ENCODE results near the gene SLC6A3. TPM values are rescaled to one million over a fixed set of nuclear protein-coding genes. Genes with fewer than 3 reads are reported as not detected.

SLC6A3 gene
- total RNA-seq, 2 donors from 2014 or later: 0.18 TPM; not detected in 1

DNA sequence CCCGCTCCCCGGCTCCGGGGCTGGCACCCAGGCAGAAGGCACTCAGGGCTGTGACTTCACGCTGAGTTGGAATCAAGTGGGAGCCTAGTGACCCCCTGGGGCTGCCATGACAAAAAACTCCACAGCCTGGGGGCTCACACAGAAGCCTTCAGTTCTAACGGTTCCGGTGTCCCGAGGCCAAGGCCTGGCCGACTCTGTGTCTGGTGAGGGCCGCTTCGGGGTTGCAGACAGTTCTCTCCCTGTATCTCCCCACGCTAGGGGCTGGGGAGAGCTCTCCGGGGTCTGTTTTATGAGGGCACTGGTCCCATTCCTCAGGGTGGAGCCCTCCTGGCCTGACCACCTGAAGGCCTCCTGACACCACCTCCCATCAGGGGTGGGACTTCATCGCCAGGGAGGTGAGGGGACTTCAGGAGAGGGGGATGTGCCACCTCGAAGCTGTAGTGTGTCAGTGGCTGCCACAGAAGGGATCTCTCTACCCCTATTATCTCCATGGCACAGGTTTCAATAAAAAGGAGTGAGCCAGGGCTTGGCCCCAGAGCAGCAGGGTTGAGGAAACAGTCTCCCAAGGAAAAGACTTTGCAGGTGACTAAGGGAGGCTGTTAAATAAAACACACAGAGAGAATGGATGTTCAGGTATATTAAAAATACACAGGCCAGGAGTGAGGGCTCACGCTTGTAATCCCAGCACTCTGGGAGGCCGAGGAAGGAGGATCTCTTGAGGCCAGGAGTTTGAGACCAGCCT lies 1.5 kb upstream of the SLC6A3 start:
- DNase-seq: peak; percentile 38
- 49 to 57% methylated on average over 9 to 16 of the region's 16 CpGs for WGBS, 2 experiments (ENCODE audit: insufficient coverage in 1 of 2, insufficient read length in 1 of 2)
- H3K4me3 Mint-ChIP-seq: peak overlapping the region; percentile 30
- H3K4me1 Mint-ChIP-seq: peaks cover 2% of the 10 kb centered on the region
- no peak overlapping the region for H3K27ac Mint-ChIP-seq
- peaks cover 90% of the 10 kb centered on the region for H3K27me3 Mint-ChIP-seq (ENCODE audit: insufficient read depth)
- peaks cover 98% of the 10 kb centered on the region for H3K27me3 ChIP-seq (ENCODE audit: control insufficient read depth, insufficient read depth, low read length, poor library complexity, severe bottlenecking)
- no peaks in the 10 kb centered on the region for H3K9me3 Mint-ChIP-seq
- TF ChIP-seq, protein P1, sequence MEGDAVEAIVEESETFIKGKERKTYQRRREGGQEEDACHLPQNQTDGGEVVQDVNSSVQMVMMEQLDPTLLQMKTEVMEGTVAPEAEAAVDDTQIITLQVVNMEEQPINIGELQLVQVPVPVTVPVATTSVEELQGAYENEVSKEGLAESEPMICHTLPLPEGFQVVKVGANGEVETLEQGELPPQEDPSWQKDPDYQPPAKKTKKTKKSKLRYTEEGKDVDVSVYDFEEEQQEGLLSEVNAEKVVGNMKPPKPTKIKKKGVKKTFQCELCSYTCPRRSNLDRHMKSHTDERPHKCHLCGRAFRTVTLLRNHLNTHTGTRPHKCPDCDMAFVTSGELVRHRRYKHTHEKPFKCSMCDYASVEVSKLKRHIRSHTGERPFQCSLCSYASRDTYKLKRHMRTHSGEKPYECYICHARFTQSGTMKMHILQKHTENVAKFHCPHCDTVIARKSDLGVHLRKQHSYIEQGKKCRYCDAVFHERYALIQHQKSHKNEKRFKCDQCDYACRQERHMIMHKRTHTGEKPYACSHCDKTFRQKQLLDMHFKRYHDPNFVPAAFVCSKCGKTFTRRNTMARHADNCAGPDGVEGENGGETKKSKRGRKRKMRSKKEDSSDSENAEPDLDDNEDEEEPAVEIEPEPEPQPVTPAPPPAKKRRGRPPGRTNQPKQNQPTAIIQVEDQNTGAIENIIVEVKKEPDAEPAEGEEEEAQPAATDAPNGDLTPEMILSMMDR (conservative IDR thresholded peaks at IDR 0.05): no peak
- H3K36me3 ChIP-seq (ENCODE audit: control insufficient read depth, insufficient read depth, low read length): no peaks in the 10 kb centered on the region
- H3K4me1 ChIP-seq (ENCODE audit: control insufficient read depth, insufficient read depth, low read length): no peaks in the 10 kb centered on the region
- H3K4me3 ChIP-seq (ENCODE audit: low read length): no peak overlapping the region
- no peak overlapping the region for H3K9ac ChIP-seq (ENCODE audit: extremely low read depth, low read length, poor library complexity, severe bottlenecking)
- H3K9me3 ChIP-seq (ENCODE audit: control insufficient read depth, low read length): no peaks in the 10 kb centered on the region
- no peak overlapping the region for H3K27ac ChIP-seq (ENCODE audit: low read depth, low read length)
- no peaks in the 10 kb centered on the region for H3K36me3 Mint-ChIP-seq (ENCODE audit: low read depth)

DNA sequence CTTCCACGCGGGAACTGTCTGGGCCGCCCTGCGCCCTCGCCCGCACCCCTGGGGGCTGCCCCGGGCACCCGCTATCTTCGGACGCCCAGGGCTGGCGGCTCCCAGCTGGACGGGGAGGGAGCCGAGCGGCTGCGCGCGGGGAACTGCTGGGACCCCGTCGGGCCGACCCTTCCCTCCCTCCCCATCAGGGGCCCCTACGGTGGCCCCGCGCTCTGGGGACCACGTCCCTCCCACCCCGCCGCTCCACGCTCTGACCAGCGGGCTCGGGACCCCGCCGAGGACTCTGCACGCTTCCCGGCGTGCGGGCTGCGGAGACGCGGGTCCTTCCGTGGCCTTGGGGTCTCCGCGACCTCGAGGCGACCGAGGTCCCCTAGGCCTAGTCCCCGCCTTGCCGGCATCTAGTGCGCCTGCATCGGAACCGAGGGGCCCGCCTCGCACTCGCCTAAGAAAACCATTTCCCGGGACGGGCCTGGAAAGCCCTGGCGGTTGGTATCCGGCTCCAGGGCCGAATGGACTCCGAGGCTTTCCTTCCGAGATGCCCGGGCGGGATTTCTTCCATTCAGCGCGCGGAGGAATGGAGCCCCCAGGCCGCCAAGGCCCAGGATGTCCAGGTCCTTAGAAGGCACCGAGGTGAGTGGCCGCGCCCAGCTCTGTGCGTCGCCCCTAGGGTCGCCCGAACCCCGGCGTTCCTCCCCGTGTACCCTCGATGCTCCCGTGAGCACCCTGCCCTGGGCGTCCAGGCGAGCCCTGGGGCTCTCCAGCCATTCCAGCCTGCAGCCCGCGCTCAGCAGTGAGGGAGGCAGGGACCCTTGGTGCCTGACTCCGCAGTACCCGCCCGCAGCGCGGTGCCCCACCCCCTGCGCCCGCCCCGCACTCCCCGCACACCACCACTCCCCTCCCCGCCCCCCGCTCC lies 705 bp upstream of the SLC6A3 start:
- Mint-ChIP-seq H3K9me3 (no peaks in the 10 kb centered on the region), H3K4me1 (peaks cover 2% of the 10 kb centered on the region), H3K4me3 (peak overlapping the region; percentile 30), H3K27ac (no peak overlapping the region), H3K36me3 (ENCODE audit: low read depth) (no peaks in the 10 kb centered on the region), H3K27me3 (ENCODE audit: insufficient read depth) (peaks cover 92% of the 10 kb centered on the region)
- Histone ChIP-seq H3K36me3 (ENCODE audit: control insufficient read depth, insufficient read depth, low read length) (no peaks in the 10 kb centered on the region), H3K27me3 (ENCODE audit: control insufficient read depth, insufficient read depth, low read length, poor library complexity, severe bottlenecking) (peaks cover 98% of the 10 kb centered on the region), H3K4me1 (ENCODE audit: control insufficient read depth, insufficient read depth, low read length) (no peaks in the 10 kb centered on the region), H3K4me3 (ENCODE audit: low read length) (no peak overlapping the region), H3K27ac (ENCODE audit: low read depth, low read length) (no peak overlapping the region), H3K9ac (ENCODE audit: extremely low read depth, low read length, poor library complexity, severe bottlenecking) (no peak overlapping the region), H3K9me3 (ENCODE audit: control insufficient read depth, low read length) (no peaks in the 10 kb centered on the region)
- TF ChIP-seq, protein P1 (conservative IDR thresholded peaks at IDR 0.05): no peak
- WGBS, 2 experiments (ENCODE audit: insufficient coverage in 1 of 2, insufficient read length in 1 of 2): 5% methylated on average over 27 to 87 of the region's 92 CpGs
- peak; percentile 76 for DNase-seq

DNA sequence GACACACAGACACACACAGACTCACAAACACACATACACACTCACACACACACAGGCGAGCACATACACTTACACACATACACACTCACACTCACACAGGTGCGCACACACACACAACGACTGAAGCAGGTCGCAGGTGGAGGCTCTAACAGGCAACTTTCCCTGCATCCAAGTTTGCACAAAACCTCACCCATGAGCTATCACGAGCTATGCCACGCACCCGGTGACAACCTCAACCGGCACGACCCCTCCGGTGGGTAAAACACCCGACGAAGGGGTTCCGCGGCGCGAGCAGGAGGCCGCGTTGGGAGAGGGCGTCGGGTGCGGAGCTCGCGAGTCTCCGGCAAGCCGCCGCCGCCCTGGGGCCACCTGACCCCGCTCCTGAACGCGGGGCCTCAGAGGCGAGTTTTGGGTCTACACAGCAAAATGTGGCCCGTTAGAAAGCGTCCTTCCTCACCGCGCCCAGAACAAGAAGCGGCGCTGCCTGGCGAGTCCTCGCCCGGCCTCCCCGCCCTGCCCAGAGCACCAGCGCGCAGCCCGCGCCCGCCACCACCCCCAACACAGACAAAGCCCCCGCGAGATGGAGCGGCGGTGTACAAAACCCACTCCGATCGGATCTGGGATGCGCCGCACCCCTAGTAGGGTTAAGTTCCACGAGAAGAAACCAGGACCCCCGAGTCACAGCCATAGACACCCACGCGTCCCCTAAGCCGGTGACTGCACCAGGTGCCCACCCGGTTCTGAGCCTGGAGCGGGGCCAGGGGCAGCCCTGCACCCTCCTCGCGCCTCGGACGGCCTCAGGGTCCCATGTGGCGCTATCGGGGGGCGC lies 665 bp downstream of the SLC6A3 start:
- peaks cover 89% of the 10 kb centered on the region for H3K27me3 Mint-ChIP-seq (ENCODE audit: insufficient read depth)
- peak; percentile 62 for DNase-seq
- peaks cover 2% of the 10 kb centered on the region for H3K4me1 Mint-ChIP-seq
- no peaks in the 10 kb centered on the region for H3K9me3 Mint-ChIP-seq
- Histone ChIP-seq H3K27ac (ENCODE audit: low read depth, low read length) (no peak overlapping the region), H3K9me3 (ENCODE audit: control insufficient read depth, low read length) (peaks cover 8% of the 10 kb centered on the region), H3K9ac (ENCODE audit: extremely low read depth, low read length, poor library complexity, severe bottlenecking) (no peak overlapping the region), H3K36me3 (ENCODE audit: control insufficient read depth, insufficient read depth, low read length) (no peaks in the 10 kb centered on the region), H3K4me1 (ENCODE audit: control insufficient read depth, insufficient read depth, low read length) (no peaks in the 10 kb centered on the region), H3K27me3 (ENCODE audit: control insufficient read depth, insufficient read depth, low read length, poor library complexity, severe bottlenecking) (peaks cover 92% of the 10 kb centered on the region), H3K4me3 (ENCODE audit: low read length) (peak overlapping the region; percentile 45)
- peak overlapping the region; percentile 44 for H3K4me3 Mint-ChIP-seq
- TF ChIP-seq, protein P1 (conservative IDR thresholded peaks at IDR 0.05): no peak
- no peak overlapping the region for H3K27ac Mint-ChIP-seq
- H3K36me3 Mint-ChIP-seq (ENCODE audit: low read depth): no peaks in the 10 kb centered on the region
- WGBS, 2 experiments (ENCODE audit: insufficient coverage in 1 of 2, insufficient read length in 1 of 2): 8 to 25% methylated on average over 4 to 68 of the region's 68 CpGs
